ENCODE measurements around the gene CPVL.

- TF ChIP-seq ZNF274 (IDR thresholded peaks at IDR 0.05; ENCODE audit: low read depth, low read length): no peak
- TF ChIP-seq YY1 (IDR thresholded peaks at IDR 0.05; ENCODE audit: insufficient read depth, insufficient read length): no peak
Measured at GRCh38 chr7:29115130-29115687, 31.1 kb downstream of the CPVL start.
